ENCODE measurements around the gene ARL3. TPM values are rescaled to one million over a fixed set of nuclear protein-coding genes. Genes with fewer than 3 reads are reported as not detected.
A peak's percentile ranks its signal among the peaks of the same experiment; 100 is the strongest.

Gene ARL3
- total RNA-seq, 2 donors from 2014 or later = 2.5 to 4.2 TPM

GRCh38 chr10:102661658-102662028, 52.6 kb downstream of the ARL3 start:
- ATAC-seq (peak; percentile 3), DNase-seq (no peak)
- intact Hi-C loops (cut with DNase I, micrococcal nuclease) = no loop called here

GRCh38 chr10:102660888-102661657, 53.1 kb downstream of the ARL3 start:
- DNase-seq (peak; percentile 84 to 86), ATAC-seq (peak; percentile 61)
- intact Hi-C loops (cut with DNase I, micrococcal nuclease) = no loop called here

- ATAC-seq (no peak), DNase-seq (no peak)
- intact Hi-C loops (cut with DNase I, micrococcal nuclease) = no loop called here
Observed at GRCh38 chr10:102658802-102659201, 55.4 kb downstream of the ARL3 start.

GRCh38 chr10:102657984-102658724, 56.0 kb downstream of the ARL3 start:
- intact Hi-C loops (cut with DNase I, micrococcal nuclease) = no loop called here
- DNase-seq = peak; percentile 66 to 75
- peak; percentile 65 for ATAC-seq

DNA sequence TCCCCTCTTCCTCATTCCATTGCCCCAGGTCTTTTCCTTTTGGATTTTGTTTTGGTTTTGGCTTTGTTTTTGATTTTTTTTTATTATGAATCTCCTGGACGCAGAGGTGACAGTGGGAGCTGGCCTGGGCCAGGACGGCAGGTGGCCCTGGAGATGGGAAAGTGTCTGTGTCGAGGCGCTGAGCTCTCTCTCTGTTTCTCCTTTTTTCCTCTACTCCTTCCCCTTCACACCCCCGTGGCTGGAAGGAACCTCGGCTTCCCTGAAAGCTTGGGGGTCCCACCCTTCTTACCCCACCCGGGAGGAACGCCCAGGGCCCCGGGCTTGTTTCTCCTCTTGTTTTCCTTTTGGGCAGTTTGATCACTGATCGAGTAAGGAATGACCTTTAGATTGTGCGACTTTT, 56.7 kb downstream of the ARL3 start:
- ATAC-seq = no peak
- no peak for DNase-seq
- intact Hi-C loops (cut with DNase I, micrococcal nuclease) = no loop called here

DNA sequence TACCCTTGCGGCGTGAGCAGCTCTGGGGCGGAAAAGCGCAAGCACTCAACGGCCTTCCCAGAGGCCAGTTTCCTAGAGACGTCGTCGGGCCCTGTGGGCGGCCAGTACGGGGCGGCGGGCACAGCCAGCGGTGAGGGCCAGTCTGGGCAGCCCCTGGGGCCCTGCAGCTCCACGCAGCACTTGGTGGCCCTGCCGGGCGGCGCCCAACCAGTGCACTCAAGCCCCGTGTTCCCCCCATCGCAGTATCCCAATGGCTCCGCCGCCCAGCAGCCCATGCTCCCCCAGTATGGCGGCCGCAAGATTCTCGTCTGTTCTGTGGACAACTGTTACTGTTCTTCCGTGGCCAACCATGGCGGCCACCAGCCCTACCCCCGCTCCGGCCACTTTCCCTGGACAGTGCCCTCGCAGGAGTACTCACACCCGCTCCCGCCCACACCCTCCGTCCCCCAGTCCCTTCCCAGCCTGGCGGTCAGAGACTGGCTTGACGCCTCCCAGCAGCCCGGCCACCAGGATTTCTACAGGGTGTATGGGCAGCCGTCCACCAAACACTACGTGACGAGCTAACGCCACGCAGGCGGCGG, 57.3 kb downstream of the ARL3 start:
- intact Hi-C loops (cut with DNase I, micrococcal nuclease) = no loop called here
- no peak for ATAC-seq
- no peak for DNase-seq

DNA sequence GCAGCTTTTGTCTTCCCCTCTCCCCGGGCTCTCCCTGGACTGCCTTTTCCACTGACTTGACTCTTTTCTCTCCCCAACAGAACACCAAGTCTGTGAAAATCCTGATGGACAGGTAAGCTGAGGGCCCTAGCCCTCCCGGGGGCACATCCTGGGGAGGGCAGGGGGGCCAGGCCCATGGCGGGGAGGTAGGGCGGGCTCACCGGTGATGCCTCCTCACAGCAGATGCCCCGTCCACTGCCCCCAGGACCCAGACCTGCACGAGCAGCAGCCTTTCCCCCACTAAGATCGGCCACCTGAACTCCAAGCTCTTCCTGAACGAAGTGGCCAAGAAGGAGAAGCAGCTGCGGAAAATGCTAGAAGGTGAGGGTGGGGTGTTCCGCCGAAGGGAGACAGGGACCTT, 58.2 kb downstream of the ARL3 start:
- ATAC-seq = no peak
- intact Hi-C loops (cut with DNase I, micrococcal nuclease) = no loop called here
- no peak for DNase-seq

GRCh38 chr10:102654969-102655368, 59.2 kb downstream of the ARL3 start:
- ATAC-seq (no peak), DNase-seq (no peak)
- intact Hi-C loops (cut with DNase I, micrococcal nuclease) = no loop called here

GRCh38 chr10:102654566-102654965, 59.6 kb downstream of the ARL3 start:
- ATAC-seq (no peak), DNase-seq (no peak)
- intact Hi-C loops (cut with DNase I, micrococcal nuclease) = no loop called here

DNA sequence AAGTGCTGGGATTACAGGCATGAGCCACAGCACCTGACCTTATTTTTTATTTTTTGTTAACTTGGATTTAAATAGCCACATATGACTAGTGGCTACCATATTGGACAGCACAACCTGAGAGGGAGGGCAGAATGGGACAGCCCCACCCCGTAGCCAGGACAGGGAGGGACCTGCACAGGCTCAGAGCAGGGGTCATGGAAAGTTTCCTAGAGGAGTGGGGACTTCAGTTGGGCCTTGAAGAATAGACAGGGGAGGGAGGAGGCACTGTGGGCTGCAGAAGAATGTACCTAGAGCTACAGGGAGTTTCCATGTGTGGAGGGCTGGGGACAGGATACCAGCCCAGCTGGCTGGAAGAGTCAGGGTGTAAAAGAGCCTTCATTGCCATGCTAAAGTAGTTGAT, 61.1 kb downstream of the ARL3 start:
- DNase-seq = no peak
- no peak for ATAC-seq
- intact Hi-C loops (cut with DNase I, micrococcal nuclease) = no loop called here

GRCh38 chr10:102652170-102652916, 61.9 kb downstream of the ARL3 start:
- ATAC-seq (no peak), DNase-seq (no peak)
- intact Hi-C loops (cut with DNase I, micrococcal nuclease) = no loop called here

GRCh38 chr10:102651455-102652169, 62.6 kb downstream of the ARL3 start:
- ATAC-seq = no peak
- no peak for DNase-seq
- intact Hi-C loops (cut with DNase I, micrococcal nuclease) = no loop called here

DNA sequence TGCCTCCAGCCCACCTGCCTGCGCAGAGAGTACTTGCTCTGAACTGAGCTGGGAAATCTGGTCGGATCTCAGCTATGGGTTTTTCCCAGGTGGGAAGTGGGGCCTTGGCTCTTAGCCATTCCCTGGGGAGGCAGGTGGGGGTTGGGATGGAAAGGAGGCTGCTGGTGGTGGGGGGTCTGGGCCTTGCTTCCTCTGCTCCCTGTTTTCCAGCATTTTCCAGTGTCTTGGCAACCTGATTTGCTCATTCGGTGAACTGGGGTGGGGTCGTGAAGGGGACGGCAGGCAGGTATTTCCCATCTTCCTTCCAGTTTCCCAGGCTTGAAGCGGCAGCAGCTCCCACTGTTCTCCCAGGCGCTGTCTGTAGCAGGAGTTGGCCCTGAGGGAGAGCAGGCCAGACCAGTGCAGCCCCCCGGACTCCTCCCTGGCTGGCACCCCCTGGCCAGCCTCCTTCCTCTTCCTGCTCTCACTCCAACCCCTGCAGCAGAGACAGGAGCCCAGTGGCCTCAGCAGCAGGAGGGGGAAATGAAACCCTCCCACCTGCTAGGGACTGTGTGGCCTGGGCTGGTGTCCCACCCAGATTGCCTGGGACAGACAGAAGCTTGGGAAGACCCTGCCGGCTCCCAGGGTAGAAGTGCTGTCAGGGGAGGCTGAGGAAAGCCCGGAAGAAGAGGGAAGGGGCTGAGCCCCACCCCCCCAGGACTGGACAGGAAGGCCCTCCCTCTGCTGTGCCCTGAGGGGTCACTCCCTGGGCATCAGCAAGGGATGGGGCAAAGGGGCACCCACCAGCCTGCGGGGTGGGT, 63.3 kb downstream of the ARL3 start:
- ATAC-seq (no peak), DNase-seq (no peak)
- intact Hi-C loops (cut with DNase I, micrococcal nuclease) = no loop called here

DNA sequence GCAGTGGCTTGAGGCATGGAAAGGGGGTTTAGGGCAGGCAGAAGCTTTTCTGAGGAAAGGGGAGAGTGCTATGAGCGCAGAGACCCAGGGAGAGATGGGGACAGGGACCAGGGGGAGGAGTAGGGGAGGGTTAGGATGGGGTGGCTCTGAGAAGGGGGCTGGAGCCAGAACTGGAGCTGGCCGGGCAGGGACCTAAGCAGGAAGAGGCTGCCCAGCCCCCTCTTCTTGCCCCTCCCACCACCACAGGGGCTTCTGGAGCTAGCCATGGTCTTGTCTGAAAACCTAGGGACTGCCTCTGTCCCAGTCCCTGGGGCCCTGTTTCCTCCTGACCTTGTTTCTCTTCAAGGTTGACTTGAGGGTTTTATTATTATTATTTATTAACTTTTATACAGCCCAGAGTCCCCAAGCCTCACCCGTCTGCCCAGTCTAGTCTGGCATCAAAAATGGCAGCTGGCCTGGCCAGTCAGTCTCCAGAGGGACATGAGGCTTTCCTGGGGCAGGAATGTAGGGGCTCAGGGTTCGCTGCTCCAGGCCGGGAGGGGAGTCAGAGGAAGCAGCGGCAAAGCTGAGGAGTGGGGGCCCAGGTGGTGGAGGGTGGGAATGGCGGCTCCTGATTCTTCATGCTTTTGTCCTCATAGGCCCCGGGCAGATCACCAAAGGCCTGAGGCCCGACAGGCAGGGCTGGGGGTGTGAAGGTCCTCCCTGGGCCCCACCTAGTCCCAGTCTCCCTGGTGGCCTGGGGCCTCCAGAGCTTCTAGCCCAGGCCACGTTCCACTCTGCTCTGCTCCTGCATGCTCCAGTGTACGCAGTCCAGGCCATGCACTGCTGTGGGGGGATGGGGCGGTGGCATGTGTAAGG, 64.2 kb downstream of the ARL3 start:
- intact Hi-C loops (cut with DNase I, micrococcal nuclease) = no loop called here
- no peak for ATAC-seq
- DNase-seq = no peak

- ATAC-seq = no peak
- intact Hi-C loops (cut with DNase I, micrococcal nuclease) = no loop called here
- DNase-seq = no peak
Observed at GRCh38 chr10:102648889-102649796, 65.1 kb downstream of the ARL3 start.

GRCh38 chr10:102648269-102648888, 65.8 kb downstream of the ARL3 start:
- ATAC-seq (no peak), DNase-seq (no peak)
- intact Hi-C loops (cut with DNase I, micrococcal nuclease) = no loop called here
